Pancreas (tissue), 10 donors: Measurements from ENCODE around the gene IRF2BPL. TPM values are rescaled to one million over a fixed set of nuclear protein-coding genes. Genes with fewer than 3 reads are reported as not detected.
A peak's percentile ranks its signal among the peaks of the same experiment; 100 is the strongest.

Source experiments
- ATAC-seq, 4 donors: fragments of 200-7000 bp; cut with Tn5 transposase; one replicate each; pipeline versions ENCODE4 v1.8.0 to v1.9.1; 2020; ENCODE audit warnings: mild to moderate bottlenecking in 4 of 4, moderate library complexity in 4 of 4
- DNase-seq, 6 donors: peaks; one replicate each; pipeline ENCODE4 v3.0.0-alpha.2; 2020
- FAIRE-seq: peaks from 2 replicates; lab custom pipeline; 2012; peaks lifted over from hg19 to GRCh38; lab: Jason Lieb, UNC
- H3K27ac ChIP-seq, 4 donors: fragments of 200-600 bp; sonication (generic); 1 replicate in 3 of 4; 2 replicates in 1 of 4; pipeline versions ENCODE4 v1.5.0 to v1.8.0; 2020
- H3K27me3 ChIP-seq, 4 donors: fragments of 200-600 bp; one replicate each; pipeline ENCODE4 v1.8.0; 2021
- H3K36me3 ChIP-seq, 3 donors: fragments of 200-600 bp; sonication (generic) in 1 of 3; one replicate each; pipeline versions ENCODE4 v1.5.0 to v1.8.0; 2020 to 2021
- H3K4me1 ChIP-seq, 3 donors: fragments of 200-600 bp; one replicate each; pipeline ENCODE4 v1.8.0; 2021
- H3K4me3 ChIP-seq, 4 donors: fragments of 200-600 bp; sonication (generic) in 2 of 4; one replicate each; pipeline versions ENCODE4 v1.5.0 to v1.8.0; 2020 to 2021
- H3K9me3 ChIP-seq, 4 donors: fragments of 200-600 bp; one replicate each; pipeline ENCODE4 v1.8.0; 2021
- CTCF ChIP-seq, 4 donors: fragments of 200-600 bp; sonication (generic) in 3 of 4; IDR thresholded peaks; one replicate each; pipeline versions ENCODE4 v1.5.0 to v1.8.0; 2021; ENCODE audit warnings: antibody characterized with exemption in 4 of 4
- WGBS, 2 donors: extraction: QIAGEN DNeasy Blood & Tissue Kit; methylation state at CpG; one replicate each; pipeline ENCODE4 v1.1.7; 2013; 5-methylcytosine and 5-hydroxymethylcytosine counted together
- intact Hi-C, 3 donors: fragments of 100-400 bp; cut with DNase I; formaldehyde crosslinking; loops; one replicate each; pipeline versions ENCODE4 v1.11.1 to v1.14.2; 2022
- polyA plus RNA-seq, 2 donors: library from polyadenylated mRNA; stranded (reverse); fragments of 200-250 nt; gene quantifications; one replicate each; pipeline ENCODE4 v1.2.3, GENCODE V29; 2013
- total RNA-seq, 6 donors: library from RNA; stranded (reverse); fragmentation: NEBNext Ultra II Directional in 4 of 6; extraction: Animal tissue kit (Norgen Biotek cat#: 25700) in 4 of 6; gene quantifications; one replicate each; pipeline versions ENCODE4 v1.2.1 to v1.2.4, GENCODE V29; 2021 to 2023
- donor health status: healthy with polysubstance abuse.
- donor health status: DM: no; HTN: no; CAD: no; lungs with moderate emphysema.
- donor health status: DM: no; HTN: no; CAD: no.
- donor health status: control.
- donor health status: control.
- donor health status: Bipolar disorder and iron deficiency.
- donor health status: DM: yes; HTN: yes; CAD: no.
- donor health status: DM: no; HTN: no; CAD: no.
- donor health status: DM: no; HTN: no; CAD: no.
- donor health status: DM: yes; HTN: yes; CAD: no.

The IRF2BPL gene
- total and polyA plus RNA-seq, 8 donors, result 6.2 to 32.2 (median 19.0) TPM

GRCh38 chr14:77062261-77062660, 33.8 kb upstream of the IRF2BPL start:
- Histone ChIP-seq H3K27ac (no peak overlapping the region), H3K36me3 (no peaks in the 10 kb centered on the region), H3K4me3 (no peak overlapping the region), H3K9me3 (no peaks in the 10 kb centered on the region), H3K27me3 (no peaks in the 10 kb centered on the region), H3K4me1 (no peaks in the 10 kb centered on the region)
- FAIRE-seq (no peak), ATAC-seq (no peak), DNase-seq (no peak)
- intact Hi-C loops, result loop anchor here in 2 of 3 donors (10.0 kb wide), 2 partner anchors 147 to 177 kb away; no protein-coding TSS in a partner anchor
- 77 to 82% methylated on average over 3 of the region's 3 CpGs for WGBS, 2 donors
- no peak for TF ChIP-seq CTCF (IDR thresholded peaks at IDR 0.05)

DNA sequence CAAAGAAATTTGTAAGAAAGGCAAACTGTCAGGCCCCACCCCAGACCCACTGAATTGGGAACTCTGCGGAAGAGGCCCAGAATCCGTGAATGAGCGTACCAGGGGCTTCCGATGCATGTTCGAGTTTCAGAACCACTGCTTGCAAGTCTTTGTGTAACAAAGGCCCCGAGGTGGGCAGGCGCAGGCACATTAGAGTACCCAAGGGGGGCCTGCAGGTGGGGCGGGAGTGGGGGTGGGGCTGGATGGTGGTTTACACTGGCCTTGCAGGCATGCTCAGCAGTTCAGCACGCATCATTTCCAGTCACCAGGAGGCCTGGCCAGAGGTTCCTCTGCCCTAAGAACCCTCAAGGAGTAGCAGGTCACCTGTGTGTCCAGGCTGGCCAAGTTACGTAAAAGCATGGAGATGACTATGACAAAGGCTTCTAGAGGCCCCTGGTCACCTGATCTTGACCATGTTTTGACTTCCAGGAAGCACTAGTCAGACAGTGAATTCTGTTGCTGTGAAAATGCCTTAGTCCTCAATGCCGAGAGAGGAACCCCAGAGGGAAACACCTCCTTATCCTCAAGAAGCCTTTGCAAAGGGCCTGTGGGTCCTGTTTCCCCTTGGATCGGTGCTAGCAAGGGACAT, 33.2 kb upstream of the IRF2BPL start:
- no peak overlapping the region for H3K27ac ChIP-seq
- WGBS, 2 donors, result 89 to 93% methylated on average over 12 of the region's 12 CpGs
- no peaks in the 10 kb centered on the region for H3K4me1 ChIP-seq
- FAIRE-seq (no peak), ATAC-seq (no peak), DNase-seq (no peak)
- TF ChIP-seq CTCF (IDR thresholded peaks at IDR 0.05), result no peak
- intact Hi-C loops, result loop anchor here in 2 of 3 donors (10.0 kb wide), 2 partner anchors 147 to 177 kb away; no protein-coding TSS in a partner anchor
- H3K27me3 ChIP-seq, result no peaks in the 10 kb centered on the region
- no peaks in the 10 kb centered on the region for H3K9me3 ChIP-seq
- no peak overlapping the region for H3K4me3 ChIP-seq
- no peaks in the 10 kb centered on the region for H3K36me3 ChIP-seq

DNA sequence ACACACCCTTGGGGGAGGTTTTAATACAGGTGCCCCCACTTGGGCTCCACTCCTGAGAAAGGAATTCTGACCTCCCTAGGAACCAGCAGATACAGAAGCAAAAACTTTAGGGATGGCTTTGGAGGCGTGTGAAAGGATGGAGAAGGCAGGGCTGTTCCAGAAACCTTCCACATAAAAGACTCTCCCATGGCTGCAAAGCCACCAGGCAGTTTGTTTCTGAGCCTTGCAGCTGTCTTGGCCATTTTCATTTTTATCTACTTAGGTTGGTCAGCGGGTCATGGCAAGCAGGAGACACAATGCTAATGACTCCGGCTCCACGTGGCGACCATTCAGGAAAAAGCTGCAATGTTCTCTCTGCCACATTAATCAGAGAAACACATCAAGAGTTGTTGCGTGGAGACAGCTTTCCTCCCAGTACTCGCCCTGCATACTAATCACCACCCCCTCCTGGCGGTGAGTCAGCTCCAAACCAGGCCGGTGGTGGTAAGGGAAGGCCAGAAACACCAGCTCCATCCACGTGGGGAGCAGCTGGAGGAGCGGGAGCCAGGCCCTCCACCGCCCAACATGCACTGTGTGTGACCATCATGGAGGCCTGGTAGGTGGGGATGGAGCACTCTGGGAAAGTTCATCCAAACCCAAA, 30.9 kb upstream of the IRF2BPL start:
- no peaks in the 10 kb centered on the region for H3K4me1 ChIP-seq
- H3K4me3 ChIP-seq, result no peak overlapping the region
- no peak for FAIRE-seq
- no peaks in the 10 kb centered on the region for H3K9me3 ChIP-seq
- DNase-seq, result no peak
- no peaks in the 10 kb centered on the region for H3K27me3 ChIP-seq
- intact Hi-C loops, result loop anchor here in 1 of 3 donors (5.0 kb wide), 1 partner anchor 147 kb away; no protein-coding TSS in a partner anchor
- WGBS, 2 donors, result 59 to 60% methylated on average over 12 of the region's 12 CpGs
- no peak overlapping the region for H3K27ac ChIP-seq
- peak in 3 of 4 donors; percentile 61 to 82 (median 77) for ATAC-seq
- TF ChIP-seq CTCF (IDR thresholded peaks at IDR 0.05), result no peak
- no peaks in the 10 kb centered on the region for H3K36me3 ChIP-seq

DNA sequence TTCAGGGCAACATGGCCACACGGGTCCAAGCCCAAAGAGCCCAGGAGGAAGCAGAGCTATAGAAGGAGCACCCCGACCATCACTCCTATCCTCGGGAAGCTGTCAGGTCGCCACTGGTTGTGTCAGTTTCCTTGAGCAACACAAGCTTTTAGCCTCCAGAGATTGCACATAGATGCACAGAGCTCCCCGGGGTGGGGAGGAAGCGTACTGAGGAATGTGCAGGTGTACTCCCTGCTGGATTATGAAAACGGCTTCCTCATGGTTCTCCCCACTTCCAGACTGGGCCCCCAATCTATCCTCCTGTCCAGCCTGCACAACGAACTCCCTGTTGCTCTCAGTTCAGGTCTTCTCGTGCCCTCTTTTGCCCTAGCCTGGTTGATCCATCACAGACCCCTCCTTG, 30.3 kb upstream of the IRF2BPL start:
- Histone ChIP-seq H3K27ac (no peak overlapping the region), H3K9me3 (no peaks in the 10 kb centered on the region), H3K4me1 (no peaks in the 10 kb centered on the region), H3K27me3 (no peaks in the 10 kb centered on the region), H3K4me3 (no peak overlapping the region), H3K36me3 (no peaks in the 10 kb centered on the region)
- ATAC-seq (no peak), DNase-seq (no peak), FAIRE-seq (no peak)
- intact Hi-C loops, result loop anchor here in 1 of 3 donors (5.0 kb wide), 1 partner anchor 146 kb away; no protein-coding TSS in a partner anchor
- WGBS, 2 donors, result 79 to 88% methylated on average over 9 of the region's 9 CpGs
- no peak for TF ChIP-seq CTCF (IDR thresholded peaks at IDR 0.05)
